Neural progenitor cell (in vitro differentiated cells): ENCODE results near the gene HDDC3.

Experiments used
- CTCF ChIP-seq: fragments of 200-600 bp; sonication (generic); IDR thresholded peaks from 2 replicates; pipeline ENCODE4 v1.5.1; 2017; ENCODE audit warnings: antibody characterized with exemption, mild to moderate bottlenecking
- EZH2 ChIP-seq: fragments of 200-600 bp; sonication (generic); IDR thresholded peaks from 2 replicates; pipeline ENCODE4 v1.6.1; 2017; ENCODE audit warnings: antibody characterized with exemption, mild to moderate bottlenecking, moderate library complexity
- EZH2phosphoT487 ChIP-seq: fragments of 200-600 bp; sonication (generic); IDR thresholded peaks from 2 replicates; pipeline ENCODE4 v1.6.1; 2017; ENCODE audit warnings: antibody characterized with exemption

- TF ChIP-seq CTCF = no peak
- TF ChIP-seq EZH2phosphoT487 = no peak
- TF ChIP-seq EZH2 = no peak
These were observed 19.6 kb downstream of the HDDC3 start for GRCh38 chr15:90912770-90913075.
